Keratinocyte (primary cell): ENCODE results near the gene FAM53A. TPM values are rescaled to one million over a fixed set of nuclear protein-coding genes. Genes with fewer than 3 reads are reported as not detected.

Experiments used
- DNase-seq: peaks from one replicate; pipeline ENCODE4 v3.0.0-alpha.2; 2011; ENCODE audit warnings: low read depth, missing footprints, low spot score
- FAIRE-seq: peaks from 2 replicates; lab custom pipeline; 2011; peaks lifted over from hg19 to GRCh38; lab: Jason Lieb, UNC
- H2AFZ ChIP-seq: 2 replicates; pipeline ENCODE4 v1.6.0; 2012; ENCODE audit warnings: low read length, control low read depth, inconsistent platforms; ENCODE audit not compliant: control insufficient read depth
- H3K27ac ChIP-seq: 2 replicates; pipeline ENCODE4 v1.5.1; 2011; ENCODE audit warnings: low read length; ENCODE audit not compliant: control insufficient read depth, insufficient read depth
- H3K27me3 ChIP-seq: 3 replicates; pipeline ENCODE4 v1.6.0; 2011; ENCODE audit warnings: low read length; ENCODE audit not compliant: control insufficient read depth, insufficient read depth; ENCODE audit errors: extremely low read depth
- H3K36me3 ChIP-seq, 2 experiments: 2 replicates in 1 of 2; 3 replicates in 1 of 2; pipeline ENCODE4 v1.5.1; 2011; ENCODE audit warnings: low read length in 2 of 2, mild to moderate bottlenecking in 1 of 2; ENCODE audit not compliant: control insufficient read depth in 2 of 2, insufficient read depth in 2 of 2; ENCODE audit errors: extremely low read depth in 1 of 2
- H3K4me1 ChIP-seq: 3 replicates; pipeline ENCODE4 v1.5.1; 2011; ENCODE audit warnings: low read length; ENCODE audit not compliant: control insufficient read depth, insufficient read depth; ENCODE audit errors: extremely low read depth
- H3K4me2 ChIP-seq: 3 replicates; pipeline ENCODE4 v1.6.0; 2011; ENCODE audit warnings: low read depth, low read length; ENCODE audit not compliant: control insufficient read depth, insufficient read depth; ENCODE audit errors: extremely low read depth
- H3K4me3 ChIP-seq, 3 experiments: fragments of 200-600 bp in 1 of 3; sonication (generic) in 1 of 3; 2 replicates in 2 of 3; 3 replicates in 1 of 3; pipeline ENCODE4 v1.5.1; 2011 to 2016; ENCODE audit warnings: low read length in 3 of 3, mild to moderate bottlenecking in 3 of 3, control low read depth in 2 of 3, inconsistent platforms in 1 of 3, low read depth in 1 of 3, mixed read lengths in 1 of 3, mixed run types in 1 of 3, moderate library complexity in 1 of 3; ENCODE audit not compliant: control insufficient read depth in 2 of 3, insufficient read depth in 2 of 3; ENCODE audit errors: extremely low read depth in 1 of 3
- H3K79me2 ChIP-seq: 2 replicates; pipeline ENCODE4 v1.6.0; 2012; ENCODE audit warnings: low read length; ENCODE audit not compliant: control insufficient read depth, insufficient read depth
- H3K9ac ChIP-seq: 3 replicates; pipeline ENCODE4 v1.6.0; 2011; ENCODE audit warnings: low read length; ENCODE audit not compliant: control insufficient read depth, insufficient read depth; ENCODE audit errors: extremely low read depth
- H3K9me1 ChIP-seq: 3 replicates; pipeline ENCODE4 v1.6.0; 2011; ENCODE audit warnings: low read length; ENCODE audit not compliant: control insufficient read depth, insufficient read depth; ENCODE audit errors: extremely low read depth
- H3K9me3 ChIP-seq: 2 replicates; pipeline ENCODE4 v1.5.1; 2012; ENCODE audit warnings: low read depth, low read length; ENCODE audit not compliant: control insufficient read depth
- H4K20me1 ChIP-seq: 3 replicates; pipeline ENCODE4 v1.6.0; 2011; ENCODE audit warnings: low read length; ENCODE audit not compliant: control insufficient read depth, insufficient read depth; ENCODE audit errors: extremely low read depth
- CTCF ChIP-seq, 3 experiments: IDR thresholded peaks in 1 of 3; conservative IDR thresholded peaks in 1 of 3; optimal IDR thresholded peaks in 1 of 3; 2 replicates in 2 of 3; 3 replicates in 1 of 3; pipeline versions ENCODE3 to v1.5.1; 2011; ENCODE audit warnings: low read length in 3 of 3, mild to moderate bottlenecking in 3 of 3, moderate library complexity in 2 of 3, control low read depth in 1 of 3, inconsistent platforms in 1 of 3; ENCODE audit not compliant: insufficient read depth in 2 of 3; ENCODE audit errors: extremely low read depth in 1 of 3
- EZH2 ChIP-seq: IDR thresholded peaks from one replicate; pipeline ENCODE4 v1.6.1; 2012; ENCODE audit warnings: inconsistent platforms, mild to moderate bottlenecking, low read length, moderate library complexity
- dilution Hi-C: fragments of 300-500 bp; cut with MboI; formaldehyde crosslinking; loops from one replicate; pipeline ENCODE4 v1.7.0; 2020; ENCODE audit warnings: low sequenced_read_pairs; ENCODE audit not compliant: extremely low pct_ligation_motif_present
- polyA plus RNA-seq, 5 experiments: library from polyadenylated mRNA; depleted of rRNA in 3 of 5; stranded (reverse) in 3 of 5; stranded (forward) in 1 of 5; unstranded in 1 of 5; fragments of >200 nt; gene quantifications; 1 replicate in 1 of 5; 2 replicates in 3 of 5; 3 replicates in 1 of 5; pipeline versions ENCODE4 v1.2.1 to v1.2.3, GENCODE V29; 2011 to 2012; ENCODE audit warnings: missing spikeins in 2 of 5, low read depth in 1 of 5, low replicate concordance in 1 of 5

Gene FAM53A
- polyA plus RNA-seq, 1 donor (not counting 4 experiments of a cell fraction or from before 2014, with no cell fraction given), result 0.50 TPM

- no peaks in the 10 kb centered on the region for H4K20me1 ChIP-seq
- no peak overlapping the region for H3K27ac ChIP-seq
- no peak overlapping the region for H3K4me2 ChIP-seq
- no peak overlapping the region for H3K4me3 ChIP-seq
- H3K9me3 ChIP-seq, result no peaks in the 10 kb centered on the region
- H3K9me1 ChIP-seq, result no peaks in the 10 kb centered on the region
- TF ChIP-seq EZH2 (no peak), CTCF (optimal IDR thresholded peaks at IDR 0.05 in 1 of 3, IDR thresholded peaks at IDR 0.05 in 1 of 3, conservative IDR thresholded peaks at IDR 0.05 in 1 of 3; ENCODE audit: extremely low read depth in 1 of 3, insufficient read depth in 2 of 3, low read length in 3 of 3) (peak; percentile 85 to 99 (median 90))
- no peaks in the 10 kb centered on the region for H3K4me1 ChIP-seq
- H3K79me2 ChIP-seq, result no peaks in the 10 kb centered on the region
- dilution Hi-C loops, result loop anchor here (25.0 kb wide), 1 partner anchor 217 kb away; the partner anchor contains the start of gene NKX1-1
- no peak overlapping the region for H2AFZ ChIP-seq
- DNase-seq (no peak), FAIRE-seq (no peak)
- no peak overlapping the region for H3K9ac ChIP-seq
- no peaks in the 10 kb centered on the region for H3K27me3 ChIP-seq
- H3K36me3 ChIP-seq, result no peaks in the 10 kb centered on the region
Measured at GRCh38 chr4:1628892-1629698, 55.0 kb downstream of the FAM53A start.

- no peak overlapping the region for H3K4me3 ChIP-seq
- no peaks in the 10 kb centered on the region for H3K4me1 ChIP-seq
- no peaks in the 10 kb centered on the region for H3K9me1 ChIP-seq
- H3K27me3 ChIP-seq, result no peaks in the 10 kb centered on the region
- no peaks in the 10 kb centered on the region for H3K79me2 ChIP-seq
- DNase-seq, result no peak
- H3K4me2 ChIP-seq, result no peak overlapping the region
- no peak for FAIRE-seq
- no peak overlapping the region for H2AFZ ChIP-seq
- dilution Hi-C loops, result loop anchor here (25.0 kb wide), 1 partner anchor 215 kb away; the partner anchor contains the start of gene NKX1-1
- peaks cover 2% of the 10 kb centered on the region for H3K9me3 ChIP-seq
- no peaks in the 10 kb centered on the region for H4K20me1 ChIP-seq
- TF ChIP-seq EZH2, result no peak
- no peak for TF ChIP-seq CTCF (optimal IDR thresholded peaks at IDR 0.05 in 1 of 3, IDR thresholded peaks at IDR 0.05 in 1 of 3, conservative IDR thresholded peaks at IDR 0.05 in 1 of 3; ENCODE audit: extremely low read depth in 1 of 3, insufficient read depth in 2 of 3, low read length in 3 of 3)
- H3K9ac ChIP-seq, result no peak overlapping the region
- no peaks in the 10 kb centered on the region for H3K36me3 ChIP-seq
- H3K27ac ChIP-seq, result no peak overlapping the region
Measured at GRCh38 chr4:1627417-1628313, 56.4 kb downstream of the FAM53A start.
